Measurements from ENCODE around the gene SUMO3. TPM values are rescaled to one million over a fixed set of nuclear protein-coding genes. Genes with fewer than 3 reads are reported as not detected.

The SUMO3 gene
- total and polyA plus RNA-seq, 8 donors: 14.0 to 29.1 (median 21.7) TPM

DNA sequence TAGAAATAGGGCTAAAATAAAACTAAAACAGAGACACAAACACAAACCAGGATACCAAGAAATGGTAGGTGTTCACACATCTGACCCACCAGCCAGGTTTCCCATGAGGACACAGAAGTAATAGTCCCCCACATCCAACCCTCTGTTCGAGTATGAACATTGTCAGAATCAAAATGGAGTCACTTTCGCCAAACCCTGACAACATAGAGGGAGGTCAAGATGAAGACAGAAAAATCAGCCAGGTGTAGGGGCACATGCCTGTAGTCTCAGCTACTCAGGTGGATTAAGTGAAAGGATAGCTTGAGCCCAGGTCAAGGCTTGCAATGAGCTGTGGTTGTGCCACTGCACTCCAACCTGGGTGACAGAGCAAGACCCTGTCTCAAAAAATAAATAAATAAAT, 20.1 kb downstream of the SUMO3 start:
- FAIRE-seq: no peak
- TF ChIP-seq CTCF (IDR thresholded peaks at IDR 0.05): no peak
- DNase-seq: no peak
- Histone ChIP-seq H3K36me3 (no peaks in the 10 kb centered on the region), H3K27me3 (no peaks in the 10 kb centered on the region), H3K27ac (no peak overlapping the region), H3K4me3 (no peak overlapping the region), H3K4me1 (peaks cover 10 to 29% (median 19%) of the 10 kb centered on the region in 3 donors), H3K9me3 (no peaks in the 10 kb centered on the region)
- intact Hi-C loops (cut with DNase I): loop anchor here in 2 of 3 donors (5.0 to 10.0 kb wide), 2 partner anchors 283 to 285 kb away; no protein-coding TSS in a partner anchor
- ATAC-seq: no peak
- WGBS, 2 donors: 83 to 89% methylated on average over 2 of the region's 2 CpGs

GRCh38 chr21:44795342-44795741, 22.5 kb downstream of the SUMO3 start:
- intact Hi-C loops (cut with DNase I): loop anchor here in 2 of 3 donors (5.0 to 10.0 kb wide), 2 partner anchors 281 to 283 kb away; no protein-coding TSS in a partner anchor
- FAIRE-seq (no peak), DNase-seq (no peak), ATAC-seq (no peak)
- Histone ChIP-seq H3K27ac (no peak overlapping the region), H3K36me3 (no peaks in the 10 kb centered on the region), H3K27me3 (no peaks in the 10 kb centered on the region), H3K4me3 (no peak overlapping the region), H3K4me1 (peaks cover 6 to 22% (median 17%) of the 10 kb centered on the region in 3 donors), H3K9me3 (no peaks in the 10 kb centered on the region)
- 88 to 95% methylated on average over 11 of the region's 11 CpGs for WGBS, 2 donors
- no peak for TF ChIP-seq CTCF (IDR thresholded peaks at IDR 0.05)

DNA sequence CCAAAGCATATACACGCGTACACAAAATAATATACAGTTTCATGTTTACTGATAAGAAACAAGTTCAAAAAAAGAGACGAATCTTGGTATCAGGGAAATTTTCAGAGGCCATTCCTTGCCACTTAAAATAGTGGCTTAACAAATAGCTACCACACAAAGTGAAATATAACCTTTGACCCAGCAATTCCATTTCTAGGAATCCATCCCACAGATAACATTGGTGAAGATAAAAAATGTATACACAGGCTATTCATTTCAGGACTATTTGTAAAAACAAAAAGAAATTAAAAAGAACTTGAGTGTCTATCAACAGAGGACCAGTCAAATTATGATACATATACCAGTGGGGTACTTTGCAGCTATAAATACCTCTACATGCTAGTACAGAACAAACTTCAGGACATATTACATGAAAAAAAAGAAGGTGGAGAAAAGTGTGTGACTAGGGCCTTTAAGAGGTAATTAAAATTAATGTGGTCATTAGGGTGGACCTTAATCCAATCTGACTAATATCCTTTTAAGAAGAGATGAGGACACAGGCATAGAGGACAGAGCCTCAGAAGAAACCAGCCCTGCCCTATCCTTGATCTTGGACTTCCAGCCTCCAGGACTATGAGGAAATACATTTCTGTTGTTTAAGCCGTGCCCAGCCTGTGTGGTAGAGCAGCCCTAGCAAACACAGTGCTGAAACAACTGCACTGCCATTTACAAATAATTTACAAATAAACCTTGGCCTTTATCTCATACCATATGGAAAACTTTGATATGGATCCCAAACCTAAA, 24.1 kb downstream of the SUMO3 start:
- no peaks in the 10 kb centered on the region for H3K36me3 ChIP-seq
- TF ChIP-seq CTCF (IDR thresholded peaks at IDR 0.05): no peak
- H3K4me1 ChIP-seq: peaks cover 1 to 17% (median 12%) of the 10 kb centered on the region in 3 donors
- no peak overlapping the region for H3K4me3 ChIP-seq
- H3K27me3 ChIP-seq: no peaks in the 10 kb centered on the region
- intact Hi-C loops (cut with DNase I): loop anchor here in 1 of 3 donors (10.0 kb wide), 1 partner anchor 279 kb away; no protein-coding TSS in a partner anchor
- WGBS, 2 donors: 12 to 18% methylated on average over 4 of the region's 4 CpGs
- H3K9me3 ChIP-seq: no peaks in the 10 kb centered on the region
- no peak overlapping the region for H3K27ac ChIP-seq
- FAIRE-seq (no peak), DNase-seq (no peak), ATAC-seq (peak in 2 of 4 donors; percentile 22 to 31)

- Histone ChIP-seq H3K4me3 (no peak overlapping the region), H3K9me3 (no peaks in the 10 kb centered on the region), H3K36me3 (no peaks in the 10 kb centered on the region), H3K27ac (no peak overlapping the region), H3K27me3 (no peaks in the 10 kb centered on the region), H3K4me1 (peaks cover 3 to 17% (median 12%) of the 10 kb centered on the region in 3 donors)
- DNase-seq (peak in 4 of 6 donors; percentile 37 to 58 (median 51)), ATAC-seq (peak; percentile 88 to 100 (median 98)), FAIRE-seq (no peak)
- TF ChIP-seq CTCF (IDR thresholded peaks at IDR 0.05): peak; percentile 53 to 74 (median 64)
- intact Hi-C loops (cut with DNase I): loop anchor here in 1 of 3 donors (10.0 kb wide), 1 partner anchor 278 kb away; no protein-coding TSS in a partner anchor
- 9 to 11% methylated on average over 10 of the region's 10 CpGs for WGBS, 2 donors
These were observed 24.9 kb downstream of the SUMO3 start for GRCh38 chr21:44792702-44793591.
